ENCODE data around the gene C17orf58.
A peak's percentile ranks its signal among the peaks of the same experiment; 100 is the strongest.

C17orf58 gene

GRCh38 chr17:67950945-67951344 is 45.3 kb downstream of the C17orf58 start:
- FAIRE-seq: no peak

- FAIRE-seq: no peak
Observed at GRCh38 chr17:67947325-67947813, 48.9 kb downstream of the C17orf58 start.

GRCh38 chr17:67946513-67946912 is 49.8 kb downstream of the C17orf58 start:
- no peak for FAIRE-seq

- no peak for FAIRE-seq
Observed at GRCh38 chr17:67944035-67944434, 52.2 kb downstream of the C17orf58 start.

- FAIRE-seq: peak; percentile 75
Observed at GRCh38 chr17:67942810-67943209, 53.5 kb downstream of the C17orf58 start.
